Measurements from ENCODE around the gene GATA2.

DNA sequence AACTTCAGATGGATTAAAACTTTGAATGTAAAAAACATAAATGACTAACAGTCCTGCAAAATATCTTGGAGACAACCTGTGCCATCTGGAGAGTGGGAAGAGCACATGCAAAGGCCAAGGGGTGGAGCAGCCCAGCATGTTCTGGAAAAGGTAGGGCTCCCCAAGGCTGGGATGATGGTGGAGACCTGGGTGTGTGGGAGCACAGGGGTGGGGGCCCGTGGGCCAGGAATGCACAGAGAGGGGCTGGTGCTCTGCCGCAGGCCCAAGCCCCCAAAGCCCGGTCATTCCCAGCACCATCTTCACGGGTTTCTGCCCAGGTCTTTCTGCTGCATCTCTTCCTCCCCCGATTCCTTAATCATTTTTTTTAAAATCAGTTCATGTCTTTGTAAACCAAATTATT lies 9.7 kb upstream of the GATA2 start:
- TF ChIP-seq, protein P1, sequence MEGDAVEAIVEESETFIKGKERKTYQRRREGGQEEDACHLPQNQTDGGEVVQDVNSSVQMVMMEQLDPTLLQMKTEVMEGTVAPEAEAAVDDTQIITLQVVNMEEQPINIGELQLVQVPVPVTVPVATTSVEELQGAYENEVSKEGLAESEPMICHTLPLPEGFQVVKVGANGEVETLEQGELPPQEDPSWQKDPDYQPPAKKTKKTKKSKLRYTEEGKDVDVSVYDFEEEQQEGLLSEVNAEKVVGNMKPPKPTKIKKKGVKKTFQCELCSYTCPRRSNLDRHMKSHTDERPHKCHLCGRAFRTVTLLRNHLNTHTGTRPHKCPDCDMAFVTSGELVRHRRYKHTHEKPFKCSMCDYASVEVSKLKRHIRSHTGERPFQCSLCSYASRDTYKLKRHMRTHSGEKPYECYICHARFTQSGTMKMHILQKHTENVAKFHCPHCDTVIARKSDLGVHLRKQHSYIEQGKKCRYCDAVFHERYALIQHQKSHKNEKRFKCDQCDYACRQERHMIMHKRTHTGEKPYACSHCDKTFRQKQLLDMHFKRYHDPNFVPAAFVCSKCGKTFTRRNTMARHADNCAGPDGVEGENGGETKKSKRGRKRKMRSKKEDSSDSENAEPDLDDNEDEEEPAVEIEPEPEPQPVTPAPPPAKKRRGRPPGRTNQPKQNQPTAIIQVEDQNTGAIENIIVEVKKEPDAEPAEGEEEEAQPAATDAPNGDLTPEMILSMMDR (IDR thresholded peaks at IDR 0.05) = no peak
- TF ChIP-seq POLR2A (IDR thresholded peaks at IDR 0.05) = no peak
